Activated naive CD8-positive, alpha-beta T cell (primary cell): ENCODE data around the gene GAREM1.
"Not testable (repeated sequence)": the region's sequence is repeated elsewhere in the genome, so short reads cannot be mapped to it uniquely, and the experiment has no call there.

Experiments
- H3K27ac Mint-ChIP-seq: one replicate; pipeline ENCODE4 v1.8.0; 2021; ENCODE audit warnings: mixed read lengths
- H3K27me3 Mint-ChIP-seq: one replicate; pipeline ENCODE4 v1.8.0; 2021; ENCODE audit warnings: mixed read lengths
- H3K36me3 Mint-ChIP-seq: one replicate; pipeline ENCODE4 v1.8.0; 2021; ENCODE audit warnings: mixed read lengths
- H3K4me1 Mint-ChIP-seq: one replicate; pipeline ENCODE4 v1.8.0; 2021; ENCODE audit warnings: low read depth, mixed read lengths
- H3K4me3 Mint-ChIP-seq: one replicate; pipeline ENCODE4 v1.8.0; 2021; ENCODE audit warnings: mild to moderate bottlenecking, mixed read lengths
- H3K9me3 Mint-ChIP-seq: one replicate; pipeline ENCODE4 v1.8.0; 2021; ENCODE audit warnings: low read depth, mixed read lengths

Gene GAREM1

GRCh38 chr18:32470714-32471633, at the start of gene GAREM1:
GAREM1 (minus strand) TSS chr18:32470882; CDS start chr18:32470428, 454 bp downstream.
- H3K27ac Mint-ChIP-seq = no peak within 1 kb of the TSS
- no peaks in the 10 kb centered on the region for H3K36me3 Mint-ChIP-seq
- H3K9me3 Mint-ChIP-seq = no peaks in the 10 kb centered on the region
- peak within 1 kb of the TSS; percentile 87 for H3K4me3 Mint-ChIP-seq
- H3K27me3 Mint-ChIP-seq = peaks cover 23% of the 10 kb centered on the region
- H3K4me1 Mint-ChIP-seq = peaks cover 28% of the 10 kb centered on the region

GRCh38 chr18:32511147-32511546, 40.5 kb upstream of the GAREM1 start:
- Mint-ChIP-seq H3K27ac (no peak overlapping the region), H3K4me3 (no peak overlapping the region), H3K9me3 (no peaks in the 10 kb centered on the region), H3K27me3 (peaks cover 9% of the 10 kb centered on the region), H3K36me3 (no peaks in the 10 kb centered on the region), H3K4me1 (no peaks in the 10 kb centered on the region)

GRCh38 chr18:32509111-32509510, 38.4 kb upstream of the GAREM1 start:
- Mint-ChIP-seq H3K4me3 (no peak overlapping the region), H3K4me1 (no peaks in the 10 kb centered on the region), H3K27ac (no peak overlapping the region), H3K36me3 (no peaks in the 10 kb centered on the region), H3K9me3 (no peaks in the 10 kb centered on the region), H3K27me3 (peaks cover 7% of the 10 kb centered on the region)

- Mint-ChIP-seq H3K9me3 (no peaks in the 10 kb centered on the region), H3K36me3 (no peaks in the 10 kb centered on the region), H3K4me3 (no peak overlapping the region), H3K27me3 (peaks cover 8% of the 10 kb centered on the region), H3K27ac (no peak overlapping the region), H3K4me1 (no peaks in the 10 kb centered on the region)
These were observed 36.4 kb upstream of the GAREM1 start for GRCh38 chr18:32507093-32507492.

GRCh38 chr18:32502014-32502413, 31.3 kb upstream of the GAREM1 start:
- Mint-ChIP-seq H3K9me3 (peaks cover 4% of the 10 kb centered on the region), H3K4me3 (no peak overlapping the region), H3K27ac (no peak overlapping the region), H3K4me1 (no peaks in the 10 kb centered on the region), H3K27me3 (peaks cover 27% of the 10 kb centered on the region), H3K36me3 (peaks cover 4% of the 10 kb centered on the region)

GRCh38 chr18:32501242-32501641, 30.6 kb upstream of the GAREM1 start:
- H3K4me3 Mint-ChIP-seq, H3K27ac Mint-ChIP-seq, H3K4me1 Mint-ChIP-seq, H3K9me3 Mint-ChIP-seq, H3K36me3 Mint-ChIP-seq: not testable (repeated sequence)
- H3K27me3 Mint-ChIP-seq = peaks cover 27% of the 10 kb centered on the region

GRCh38 chr18:32483002-32483401, 12.3 kb upstream of the GAREM1 start:
- H3K27me3 Mint-ChIP-seq = peaks cover 25% of the 10 kb centered on the region
- H3K4me1 Mint-ChIP-seq = no peaks in the 10 kb centered on the region
- no peaks in the 10 kb centered on the region for H3K9me3 Mint-ChIP-seq
- H3K36me3 Mint-ChIP-seq = no peaks in the 10 kb centered on the region
- no peak overlapping the region for H3K4me3 Mint-ChIP-seq
- H3K27ac Mint-ChIP-seq = no peak overlapping the region

GRCh38 chr18:32482117-32482516, 11.4 kb upstream of the GAREM1 start:
- Mint-ChIP-seq H3K4me1 (no peaks in the 10 kb centered on the region), H3K27me3 (peaks cover 25% of the 10 kb centered on the region), H3K27ac (no peak overlapping the region), H3K9me3 (no peaks in the 10 kb centered on the region), H3K4me3 (no peak overlapping the region), H3K36me3 (no peaks in the 10 kb centered on the region)

- H3K4me3 Mint-ChIP-seq = no peak overlapping the region
- peaks cover 20% of the 10 kb centered on the region for H3K27me3 Mint-ChIP-seq
- no peak overlapping the region for H3K27ac Mint-ChIP-seq
- no peaks in the 10 kb centered on the region for H3K4me1 Mint-ChIP-seq
- no peaks in the 10 kb centered on the region for H3K36me3 Mint-ChIP-seq
- no peaks in the 10 kb centered on the region for H3K9me3 Mint-ChIP-seq
These were observed 9.9 kb upstream of the GAREM1 start for GRCh38 chr18:32480581-32480980.

- no peak overlapping the region for H3K27ac Mint-ChIP-seq
- H3K27me3 Mint-ChIP-seq = peaks cover 15% of the 10 kb centered on the region
- H3K4me1 Mint-ChIP-seq = no peaks in the 10 kb centered on the region
- H3K36me3 Mint-ChIP-seq = no peaks in the 10 kb centered on the region
- H3K4me3 Mint-ChIP-seq = no peak overlapping the region
- H3K9me3 Mint-ChIP-seq = no peaks in the 10 kb centered on the region
These were observed 8.1 kb upstream of the GAREM1 start for GRCh38 chr18:32478807-32479206.

GRCh38 chr18:32478317-32478716, 7.6 kb upstream of the GAREM1 start:
- no peak overlapping the region for H3K27ac Mint-ChIP-seq
- H3K36me3 Mint-ChIP-seq = no peaks in the 10 kb centered on the region
- no peak overlapping the region for H3K4me3 Mint-ChIP-seq
- H3K27me3 Mint-ChIP-seq = peaks cover 11% of the 10 kb centered on the region
- H3K4me1 Mint-ChIP-seq = no peaks in the 10 kb centered on the region
- no peaks in the 10 kb centered on the region for H3K9me3 Mint-ChIP-seq

- H3K27me3 Mint-ChIP-seq = peaks cover 15% of the 10 kb centered on the region
- H3K36me3 Mint-ChIP-seq = no peaks in the 10 kb centered on the region
- peaks cover 8% of the 10 kb centered on the region for H3K4me1 Mint-ChIP-seq
- no peak overlapping the region for H3K4me3 Mint-ChIP-seq
- H3K27ac Mint-ChIP-seq = no peak overlapping the region
- H3K9me3 Mint-ChIP-seq = no peaks in the 10 kb centered on the region
These were observed 5.4 kb upstream of the GAREM1 start for GRCh38 chr18:32476106-32476505.

GRCh38 chr18:32475069-32475468, 4.4 kb upstream of the GAREM1 start:
- not testable (repeated sequence) for H3K4me3 Mint-ChIP-seq, H3K36me3 Mint-ChIP-seq, H3K9me3 Mint-ChIP-seq, H3K27ac Mint-ChIP-seq
- Mint-ChIP-seq H3K27me3 (peaks cover 10% of the 10 kb centered on the region), H3K4me1 (peaks cover 10% of the 10 kb centered on the region)

- no peaks in the 10 kb centered on the region for H3K9me3 Mint-ChIP-seq
- H3K27me3 Mint-ChIP-seq = peaks cover 16% of the 10 kb centered on the region
- H3K4me1 Mint-ChIP-seq = peaks cover 23% of the 10 kb centered on the region
- no peaks in the 10 kb centered on the region for H3K36me3 Mint-ChIP-seq
- no peak overlapping the region for H3K4me3 Mint-ChIP-seq
- H3K27ac Mint-ChIP-seq = no peak overlapping the region
These were observed 2.6 kb upstream of the GAREM1 start for GRCh38 chr18:32473325-32473724.

- Mint-ChIP-seq H3K36me3 (no peaks in the 10 kb centered on the region), H3K9me3 (no peaks in the 10 kb centered on the region), H3K27me3 (peaks cover 17% of the 10 kb centered on the region), H3K4me3 (no peak overlapping the region), H3K4me1 (peaks cover 28% of the 10 kb centered on the region), H3K27ac (no peak overlapping the region)
These were observed 2.2 kb upstream of the GAREM1 start for GRCh38 chr18:32472841-32473240.

GRCh38 chr18:32470460-32470713, 295 bp downstream of the GAREM1 start:
- H3K9me3 Mint-ChIP-seq = no peaks in the 10 kb centered on the region
- H3K4me3 Mint-ChIP-seq = no peak overlapping the region
- no peaks in the 10 kb centered on the region for H3K36me3 Mint-ChIP-seq
- peaks cover 28% of the 10 kb centered on the region for H3K4me1 Mint-ChIP-seq
- peaks cover 26% of the 10 kb centered on the region for H3K27me3 Mint-ChIP-seq
- H3K27ac Mint-ChIP-seq = no peak overlapping the region
